Breast epithelium (tissue), 3 donors: ENCODE data around the gene FBLN2.

Experiments
- CTCF ChIP-seq, 3 donors: fragments of 450-650 bp; IDR thresholded peaks; one replicate each; pipeline ENCODE4 v1.5.1; 2016 to 2017; ENCODE audit warnings: antibody characterized with exemption in 3 of 3, mild to moderate bottlenecking in 3 of 3, moderate library complexity in 3 of 3
- POLR2AphosphoS5 ChIP-seq, 3 donors: sonication (generic); formaldehyde crosslinking; IDR thresholded peaks; one replicate each; pipeline ENCODE4 v1.6.1; 2017; ENCODE audit warnings: antibody characterized with exemption in 3 of 3

- TF ChIP-seq CTCF (IDR thresholded peaks at IDR 0.05) (no peak), POLR2AphosphoS5 (IDR thresholded peaks at IDR 0.05) (no peak)
These were observed 29.7 kb upstream of the FBLN2 start for GRCh38 chr3:13519006-13519791.
